GM21381 (cell line): ENCODE measurements around the gene DGCR8.

Experiments used
- ATAC-seq: cut with Tn5 transposase; IDR thresholded peaks from one replicate; pipeline ENCODE4 v1.9.1; 2021; ENCODE audit warnings: mild to moderate bottlenecking, moderate library complexity; ENCODE audit not compliant: unreplicated experiment

DGCR8 gene

DNA sequence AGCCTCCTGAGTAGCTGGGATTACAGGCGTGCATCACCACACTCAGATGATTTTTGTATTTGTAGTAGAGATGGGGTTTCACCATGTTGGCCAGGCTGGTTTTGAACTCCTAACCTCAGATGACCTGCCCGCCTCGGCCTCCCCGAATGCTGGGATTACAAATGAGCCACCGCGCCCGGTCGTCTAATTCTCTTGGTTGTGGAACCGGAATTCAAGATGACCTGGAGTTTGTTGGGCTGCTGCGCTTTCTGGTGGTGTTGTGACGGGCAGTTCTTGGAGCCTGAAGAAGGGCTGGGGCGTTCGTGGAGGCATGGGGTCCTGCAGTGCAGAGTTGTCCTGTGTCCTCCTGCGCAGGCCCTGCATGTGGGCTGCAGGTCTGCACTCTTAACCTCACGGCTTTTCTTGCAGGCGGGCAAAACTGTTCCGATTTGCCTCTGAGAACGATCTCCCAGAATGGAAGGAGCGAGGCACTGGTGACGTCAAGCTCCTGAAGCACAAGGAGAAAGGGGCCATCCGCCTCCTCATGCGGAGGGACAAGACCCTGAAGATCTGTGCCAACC lies 41.9 kb downstream of the DGCR8 start:
- no peak for ATAC-seq

DNA sequence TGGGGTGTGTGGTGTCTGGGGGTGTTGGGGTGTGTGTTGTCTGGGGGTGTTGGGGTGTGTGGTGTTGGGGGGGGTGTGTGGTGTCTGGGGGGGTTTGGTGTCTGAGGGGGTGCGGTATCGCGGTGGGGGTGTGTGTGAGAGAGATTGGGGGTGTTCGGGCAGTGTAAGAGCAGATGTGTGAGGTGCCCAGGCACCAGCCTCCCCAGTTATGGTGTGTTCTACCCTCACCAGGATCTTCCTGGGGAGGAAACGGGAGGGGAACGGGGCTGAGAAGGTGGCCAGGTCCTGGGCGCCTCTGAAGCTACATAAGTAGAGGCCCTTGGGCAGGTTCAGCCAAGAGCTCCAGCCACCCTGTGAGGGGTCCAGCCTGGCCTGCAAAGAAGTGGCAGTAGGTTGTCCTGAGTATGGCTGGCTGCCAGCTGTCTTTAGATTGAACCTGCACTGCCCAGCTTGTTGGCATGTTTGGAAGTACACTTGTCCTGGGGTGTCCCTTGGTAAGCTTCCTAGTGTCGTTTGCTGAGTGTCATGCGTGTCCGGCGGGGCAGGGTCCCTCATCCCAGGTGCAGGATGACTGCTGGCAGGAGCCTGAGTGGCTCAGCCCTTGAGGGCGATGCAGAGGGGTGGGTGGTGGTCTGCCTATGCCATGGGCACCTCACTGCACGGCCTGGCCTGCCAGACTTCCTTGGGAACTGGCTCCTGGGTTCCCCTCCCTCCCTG lies 43.5 kb downstream of the DGCR8 start:
- no peak for ATAC-seq

DNA sequence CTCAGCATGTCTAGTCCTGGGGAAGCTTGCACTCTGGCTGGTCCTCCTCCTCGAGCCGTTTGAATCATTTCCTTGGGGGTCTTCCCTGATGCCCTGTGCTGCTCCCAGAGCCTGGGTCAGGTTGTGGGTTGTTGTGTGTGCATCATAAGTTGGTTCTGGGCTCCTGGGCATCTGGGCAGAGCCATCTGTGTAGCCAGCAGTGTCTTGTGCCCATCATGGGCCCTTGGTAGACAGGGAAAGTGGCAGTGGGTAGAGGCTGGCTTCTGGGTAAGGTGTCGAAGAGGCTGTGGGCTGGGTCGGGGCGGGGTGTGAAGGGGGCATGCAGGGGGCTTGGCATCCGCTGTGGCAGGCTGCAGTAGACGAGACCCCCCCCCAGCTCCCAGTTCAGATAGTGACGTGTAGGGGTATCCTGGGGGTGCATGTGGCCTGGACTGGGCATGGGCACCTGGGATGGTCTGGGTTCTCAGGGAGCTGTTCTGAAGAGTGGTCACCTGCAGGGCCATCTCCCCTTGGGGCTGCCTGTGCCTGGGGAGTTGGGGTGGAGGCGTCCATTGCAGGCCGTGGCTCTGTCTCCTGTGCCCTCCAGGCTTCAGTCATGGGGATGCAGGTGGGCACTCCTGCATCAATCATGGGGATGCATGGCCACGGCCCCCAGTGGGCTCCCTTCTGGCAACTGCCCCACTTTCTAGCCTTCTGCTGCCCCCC lies 44.2 kb downstream of the DGCR8 start:
- no peak for ATAC-seq

GRCh38 chr22:20125201-20126174 lies 45.4 kb downstream of the DGCR8 start:
- no peak for ATAC-seq

DNA sequence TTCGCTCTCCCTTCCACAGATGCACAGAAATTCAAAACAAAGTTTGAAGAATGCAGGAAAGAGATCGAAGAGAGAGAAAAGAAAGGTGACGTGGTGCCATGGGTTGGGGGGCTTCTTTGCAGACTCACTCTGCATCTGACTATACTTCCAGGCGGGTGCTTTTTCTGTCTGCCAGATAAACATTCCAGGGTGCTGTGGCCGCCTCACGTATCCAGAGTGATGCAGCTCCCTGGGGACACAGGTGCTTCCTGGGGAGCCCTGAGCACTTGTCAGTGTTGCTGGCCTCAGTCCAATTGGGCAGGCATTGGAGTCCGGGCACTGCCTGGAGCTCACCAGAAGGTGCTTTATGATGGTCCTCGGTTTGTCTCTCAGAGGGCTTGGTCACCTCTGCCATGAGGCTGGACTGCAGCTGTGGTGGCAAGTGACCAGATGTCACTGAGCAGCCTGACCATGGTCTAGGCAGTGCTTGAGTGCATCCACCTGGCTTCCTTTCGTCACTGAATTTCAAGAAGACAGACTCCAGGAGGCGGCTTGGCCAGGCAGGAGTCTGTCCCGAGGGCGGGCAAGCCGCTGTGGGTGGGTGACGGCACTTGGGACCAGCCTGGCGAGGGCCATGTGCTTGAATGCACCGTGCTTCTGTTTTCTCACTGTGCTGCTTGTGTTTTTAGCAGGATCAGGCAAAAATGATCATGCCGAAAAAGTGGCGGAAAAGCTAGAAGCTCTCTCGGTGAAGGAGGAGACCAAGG lies 46.4 kb downstream of the DGCR8 start:
- no peak for ATAC-seq

GRCh38 chr22:20127318-20127868 lies 47.4 kb downstream of the DGCR8 start:
- no peak for ATAC-seq

DNA sequence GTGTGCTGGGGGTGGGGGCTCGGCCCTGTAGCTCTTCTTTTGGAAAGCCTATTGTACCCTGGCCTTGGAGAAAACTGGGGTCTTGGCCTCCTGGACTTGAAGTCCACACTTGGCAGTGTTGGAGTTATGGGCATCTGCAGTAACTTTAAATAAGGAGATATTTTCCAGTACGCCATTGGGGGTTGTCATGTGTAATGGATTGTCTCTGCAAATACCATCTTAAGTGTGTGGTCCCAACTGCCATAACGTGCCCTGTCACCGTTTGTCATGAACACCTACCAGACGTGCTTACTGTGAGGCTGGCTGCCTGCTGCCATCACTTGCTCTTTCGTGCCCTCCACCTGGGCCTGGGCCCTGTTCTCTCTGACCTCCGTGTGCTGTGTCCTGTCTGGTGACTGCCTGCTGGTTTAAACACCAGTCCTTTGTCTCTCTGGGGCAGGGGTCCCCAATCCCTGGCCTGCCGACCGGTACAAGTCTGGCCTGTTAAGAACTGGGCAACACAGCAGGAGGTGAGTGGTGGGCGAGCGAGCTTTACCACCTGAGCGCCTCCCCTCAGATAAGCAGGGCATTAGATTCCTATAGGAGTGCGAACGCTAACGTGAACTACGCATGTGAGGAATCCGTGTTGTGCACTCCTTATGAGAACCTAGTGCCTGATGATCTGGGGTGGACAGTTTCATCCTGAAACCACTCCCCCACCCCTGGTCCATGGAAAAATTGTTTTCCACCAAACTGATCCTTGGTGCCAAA lies 48.0 kb downstream of the DGCR8 start:
- ATAC-seq: no peak

DNA sequence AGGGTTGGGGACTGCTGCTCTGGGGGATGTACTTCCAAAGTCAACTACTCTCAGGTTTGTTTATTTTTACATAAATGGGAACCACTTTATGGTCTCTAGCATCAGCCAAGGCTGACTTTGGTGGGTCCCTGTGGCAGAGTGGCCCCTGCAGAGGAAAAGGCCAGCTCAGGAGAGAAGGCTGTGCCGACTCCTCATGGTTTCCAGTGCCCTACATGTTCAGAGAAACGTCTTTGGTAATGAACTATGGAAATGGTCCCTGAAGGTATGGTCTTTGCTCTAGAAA lies 48.5 kb downstream of the DGCR8 start:
- ATAC-seq: no peak

GRCh38 chr22:20128902-20129746 lies 49.1 kb downstream of the DGCR8 start:
- ATAC-seq: no peak

- no peak for ATAC-seq
These were observed 49.6 kb downstream of the DGCR8 start for GRCh38 chr22:20129747-20130014.

- ATAC-seq: no peak
These were observed 50.3 kb downstream of the DGCR8 start for GRCh38 chr22:20130319-20130718.

DNA sequence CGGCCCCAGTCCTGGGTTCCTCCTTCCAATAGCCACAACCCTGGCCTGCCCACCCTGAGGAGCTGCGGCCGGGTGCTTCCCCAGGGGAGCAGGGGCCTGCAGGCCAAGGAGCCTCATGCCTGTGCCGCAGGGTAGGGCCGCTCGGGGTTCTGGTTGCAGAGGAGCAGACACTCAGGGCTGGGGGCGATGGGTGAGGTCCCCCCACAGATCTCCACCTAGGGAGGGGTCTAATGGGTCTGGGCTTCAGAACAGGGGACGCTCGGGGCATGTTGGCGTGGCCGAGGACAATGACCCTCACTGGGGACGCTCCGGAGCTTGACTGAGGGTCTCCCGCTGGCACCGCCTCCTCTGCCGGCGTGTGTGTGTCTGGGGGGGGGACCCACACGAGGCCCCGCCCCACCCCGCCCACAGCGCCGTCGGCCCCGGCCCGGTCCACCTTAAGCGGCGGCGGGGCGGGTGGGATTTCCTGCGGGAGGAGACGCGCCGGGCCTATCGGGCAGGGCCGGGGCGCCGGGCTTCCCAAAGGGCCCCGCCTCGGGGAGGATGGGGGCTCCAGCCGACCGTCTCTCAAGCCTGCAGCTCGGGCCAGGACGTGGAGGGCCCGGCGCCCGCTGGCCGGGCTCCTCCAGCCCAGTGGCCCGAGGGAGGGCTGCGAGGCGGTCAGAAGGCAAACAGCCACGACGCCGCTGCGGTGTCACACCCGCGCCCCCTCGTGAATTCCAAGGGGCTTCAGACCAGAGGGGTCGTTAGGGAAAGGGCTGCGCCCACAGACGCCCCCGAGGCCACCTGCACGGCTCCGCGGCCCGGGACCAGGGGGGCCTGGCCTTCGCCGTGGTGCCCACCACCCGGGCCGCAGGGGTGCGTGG lies 50.9 kb downstream of the DGCR8 start:
- peak; percentile 60 for ATAC-seq

DNA sequence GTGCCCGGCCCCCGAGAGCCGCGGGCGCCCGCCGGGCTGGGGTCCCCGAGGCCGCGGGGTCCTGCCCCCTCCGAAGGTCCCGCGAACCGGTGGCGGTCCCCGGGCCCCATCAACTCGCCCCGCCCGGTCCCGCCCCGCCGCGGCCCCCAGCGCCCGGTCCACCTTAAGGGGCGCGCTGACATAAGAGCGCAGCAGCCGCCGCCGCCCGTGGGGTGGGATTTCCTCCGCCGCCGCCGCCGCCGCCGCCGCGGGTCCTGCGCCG lies 51.5 kb downstream of the DGCR8 start, which contains the start of gene ZDHHC8:
Gene ZDHHC8 (plus strand): TSS at position 208 of the 262 bp plus-strand sequence. CDS start 144 bp downstream, outside the sequence.
- ATAC-seq: peak; percentile 53

DNA sequence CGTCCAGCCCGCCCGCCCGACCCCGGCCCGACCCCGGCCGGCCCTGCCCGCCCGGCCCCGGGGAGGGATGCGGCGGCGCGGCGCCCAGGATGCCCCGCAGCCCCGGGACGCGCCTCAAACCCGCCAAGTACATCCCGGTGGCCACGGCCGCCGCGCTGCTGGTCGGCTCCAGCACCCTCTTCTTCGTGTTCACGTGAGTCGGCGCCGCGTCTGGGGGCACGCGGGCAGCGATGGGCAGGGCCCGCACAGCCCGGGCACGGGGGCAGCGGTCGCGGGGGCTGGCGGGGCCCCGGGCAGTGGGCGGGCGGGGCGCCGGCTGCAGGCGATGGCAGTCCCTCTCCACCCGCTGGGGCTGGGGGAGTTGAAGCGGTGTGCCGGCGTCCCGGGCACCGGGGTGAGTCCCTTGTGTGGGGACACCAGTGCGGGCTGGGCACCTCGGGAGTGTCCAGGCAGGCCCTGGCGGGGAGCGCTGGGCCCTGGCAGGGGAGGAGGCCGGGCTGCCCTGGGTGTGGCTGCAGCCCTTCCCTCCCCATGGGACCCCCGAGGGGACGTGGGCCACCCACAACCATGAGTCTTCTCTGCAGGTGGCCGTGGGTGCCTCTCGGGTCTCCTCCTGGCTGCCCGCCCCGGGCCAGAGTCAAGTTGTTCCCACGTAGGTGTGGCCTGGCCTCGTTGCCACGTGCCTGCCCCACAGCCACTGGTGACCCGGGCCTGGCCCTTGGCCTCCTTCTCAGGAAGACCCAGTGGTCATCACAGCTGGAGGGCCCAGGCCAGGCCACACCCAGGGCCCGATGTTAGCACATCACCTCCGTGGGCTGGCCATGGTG lies 52.0 kb downstream of the DGCR8 start:
- peak; percentile 11 for ATAC-seq

DNA sequence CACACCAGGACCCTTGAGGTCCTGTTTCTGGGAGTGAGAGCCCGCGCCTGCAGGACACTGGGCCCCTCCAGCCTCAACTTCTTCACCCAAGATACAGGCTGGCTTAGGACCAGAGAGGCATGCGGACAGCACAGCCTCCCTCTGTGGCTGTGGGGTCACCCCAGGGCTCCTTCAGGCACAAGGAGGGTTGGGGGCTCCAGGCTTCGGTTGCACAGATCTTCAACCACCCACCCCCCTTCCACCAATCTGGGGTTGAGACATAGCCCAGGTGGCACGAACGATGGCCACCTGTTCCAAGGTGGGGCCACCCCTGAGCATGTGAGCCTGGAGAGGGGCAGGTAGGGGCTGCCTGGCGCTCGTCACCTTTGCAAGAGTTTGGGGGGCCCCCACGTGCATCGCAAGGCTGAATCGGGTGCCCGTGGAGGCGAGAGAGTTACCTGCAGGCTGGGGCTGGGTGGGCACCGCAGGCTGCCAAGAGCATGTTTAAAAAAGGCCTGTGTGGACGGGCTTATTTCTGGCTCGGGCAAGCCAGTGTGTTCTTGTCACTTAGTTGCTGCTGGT lies 52.7 kb downstream of the DGCR8 start:
- ATAC-seq: no peak

GRCh38 chr22:20133930-20134549 lies 54.0 kb downstream of the DGCR8 start:
- no peak for ATAC-seq

GRCh38 chr22:20135265-20135664 lies 55.2 kb downstream of the DGCR8 start:
- no peak for ATAC-seq
